Measurements from ENCODE around the gene CREG1.

The CREG1 gene

GRCh38 chr1:167532964-167533824 is 20.4 kb downstream of the CREG1 start:
- no peak for TF ChIP-seq CTCF (IDR thresholded peaks at IDR 0.05; ENCODE audit: control insufficient read depth, insufficient read depth, low read depth, low read length, missing control alignments)
- no peak for DNase-seq (ENCODE audit: low read depth)
- no peak overlapping the region for H3K4me3 ChIP-seq (ENCODE audit: control insufficient read depth, low read depth, low read length)

GRCh38 chr1:167532375-167532774 is 21.2 kb downstream of the CREG1 start:
- H3K4me3 ChIP-seq (ENCODE audit: control insufficient read depth, low read depth, low read length) = no peak overlapping the region
- DNase-seq (ENCODE audit: low read depth) = no peak
- no peak for TF ChIP-seq CTCF (IDR thresholded peaks at IDR 0.05; ENCODE audit: control insufficient read depth, insufficient read depth, low read depth, low read length, missing control alignments)

GRCh38 chr1:167529829-167530474 is 23.6 kb downstream of the CREG1 start:
- H3K4me3 ChIP-seq (ENCODE audit: control insufficient read depth, low read depth, low read length) = no peak overlapping the region
- no peak for DNase-seq (ENCODE audit: low read depth)
- TF ChIP-seq CTCF (IDR thresholded peaks at IDR 0.05; ENCODE audit: control insufficient read depth, insufficient read depth, low read depth, low read length, missing control alignments) = no peak

- no peak for DNase-seq (ENCODE audit: low read depth)
- H3K4me3 ChIP-seq (ENCODE audit: control insufficient read depth, low read depth, low read length) = no peak overlapping the region
- no peak for TF ChIP-seq CTCF (IDR thresholded peaks at IDR 0.05; ENCODE audit: control insufficient read depth, insufficient read depth, low read depth, low read length, missing control alignments)
These were observed 25.4 kb downstream of the CREG1 start for GRCh38 chr1:167528057-167528728.

- DNase-seq (ENCODE audit: low read depth) = no peak
- TF ChIP-seq CTCF (IDR thresholded peaks at IDR 0.05; ENCODE audit: control insufficient read depth, insufficient read depth, low read depth, low read length, missing control alignments) = no peak
- H3K4me3 ChIP-seq (ENCODE audit: control insufficient read depth, low read depth, low read length) = no peak overlapping the region
These were observed 26.7 kb downstream of the CREG1 start for GRCh38 chr1:167526667-167527383.

- H3K4me3 ChIP-seq (ENCODE audit: control insufficient read depth, low read depth, low read length) = no peak overlapping the region
- TF ChIP-seq CTCF (IDR thresholded peaks at IDR 0.05; ENCODE audit: control insufficient read depth, insufficient read depth, low read depth, low read length, missing control alignments) = no peak
- no peak for DNase-seq (ENCODE audit: low read depth)
These were observed 28.9 kb downstream of the CREG1 start for GRCh38 chr1:167524651-167525050.

Measured in AG09309 (cell line).